LNCAP (cell line): ENCODE results near the gene PAFAH2.

Experiments
- CTCF ChIP-seq: fragments of 450-650 bp; IDR thresholded peaks from 2 replicates; pipeline ENCODE4 v1.5.1; 2017; ENCODE audit warnings: mild to moderate bottlenecking

The PAFAH2 gene

GRCh38 chr1:25948641-25949040 lies 49.2 kb downstream of the PAFAH2 start:
- no peak for TF ChIP-seq CTCF

GRCh38 chr1:25947027-25947426 lies 50.8 kb downstream of the PAFAH2 start:
- no peak for TF ChIP-seq CTCF

- no peak for TF ChIP-seq CTCF
Measured at GRCh38 chr1:25945761-25946160, 52.1 kb downstream of the PAFAH2 start.

- no peak for TF ChIP-seq CTCF
Measured at GRCh38 chr1:25944986-25945385, 52.9 kb downstream of the PAFAH2 start.

GRCh38 chr1:25936947-25937346 lies 60.9 kb downstream of the PAFAH2 start:
- no peak for TF ChIP-seq CTCF

GRCh38 chr1:25933479-25934365 lies 64.1 kb downstream of the PAFAH2 start:
- TF ChIP-seq CTCF = no peak

GRCh38 chr1:25932321-25932720 lies 65.5 kb downstream of the PAFAH2 start:
- no peak for TF ChIP-seq CTCF
